ENCODE results near the gene ADARB2.
"Not testable (repeated sequence)": the region's sequence is repeated elsewhere in the genome, so short reads cannot be mapped to it uniquely, and the experiment has no call there.

The ADARB2 gene

DNA sequence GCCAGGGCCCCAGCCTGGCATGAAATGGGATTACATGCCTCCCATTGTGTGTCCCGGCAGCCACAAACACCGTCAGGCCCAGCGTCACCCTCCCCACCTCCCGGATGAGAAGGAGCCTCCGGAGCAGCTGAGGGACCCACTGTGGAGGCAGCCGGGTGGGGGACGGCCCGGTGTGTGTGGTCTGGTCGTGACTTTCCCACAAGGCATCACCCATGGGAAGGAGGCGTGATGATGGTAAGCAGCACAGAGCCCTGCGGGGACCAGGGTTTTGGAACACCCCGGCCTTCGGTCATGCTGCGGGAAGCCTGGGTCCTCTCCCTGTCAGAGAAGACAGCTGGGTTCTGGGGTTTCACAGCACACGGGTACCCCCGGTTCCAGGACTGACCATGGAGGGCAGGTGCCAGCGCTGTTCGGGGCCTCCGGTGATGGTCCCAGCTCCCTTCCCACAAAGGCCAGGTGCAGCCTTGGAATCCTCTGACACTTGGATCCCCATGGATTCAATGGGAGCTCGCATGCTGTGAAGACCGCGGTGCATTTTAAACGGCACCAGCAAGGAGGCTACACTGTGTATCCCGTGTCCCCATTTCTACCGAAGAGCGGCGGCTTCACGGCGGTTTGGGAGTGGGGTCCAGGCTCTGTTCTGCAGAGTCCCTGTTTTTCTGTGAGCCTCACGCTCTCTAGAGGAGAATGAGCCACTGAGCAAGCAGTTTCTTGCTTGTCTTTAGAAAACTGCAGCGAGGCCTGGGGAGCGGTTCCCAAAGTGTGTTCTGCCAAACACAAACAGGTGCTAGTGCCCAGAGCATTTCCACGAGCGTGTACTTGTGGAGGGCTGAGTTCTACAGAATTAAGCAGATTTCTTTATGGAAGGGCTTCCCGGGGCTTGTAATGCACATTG, 336.0 kb downstream of the ADARB2 start:
- peak; percentile 25 for DNase-seq

DNA sequence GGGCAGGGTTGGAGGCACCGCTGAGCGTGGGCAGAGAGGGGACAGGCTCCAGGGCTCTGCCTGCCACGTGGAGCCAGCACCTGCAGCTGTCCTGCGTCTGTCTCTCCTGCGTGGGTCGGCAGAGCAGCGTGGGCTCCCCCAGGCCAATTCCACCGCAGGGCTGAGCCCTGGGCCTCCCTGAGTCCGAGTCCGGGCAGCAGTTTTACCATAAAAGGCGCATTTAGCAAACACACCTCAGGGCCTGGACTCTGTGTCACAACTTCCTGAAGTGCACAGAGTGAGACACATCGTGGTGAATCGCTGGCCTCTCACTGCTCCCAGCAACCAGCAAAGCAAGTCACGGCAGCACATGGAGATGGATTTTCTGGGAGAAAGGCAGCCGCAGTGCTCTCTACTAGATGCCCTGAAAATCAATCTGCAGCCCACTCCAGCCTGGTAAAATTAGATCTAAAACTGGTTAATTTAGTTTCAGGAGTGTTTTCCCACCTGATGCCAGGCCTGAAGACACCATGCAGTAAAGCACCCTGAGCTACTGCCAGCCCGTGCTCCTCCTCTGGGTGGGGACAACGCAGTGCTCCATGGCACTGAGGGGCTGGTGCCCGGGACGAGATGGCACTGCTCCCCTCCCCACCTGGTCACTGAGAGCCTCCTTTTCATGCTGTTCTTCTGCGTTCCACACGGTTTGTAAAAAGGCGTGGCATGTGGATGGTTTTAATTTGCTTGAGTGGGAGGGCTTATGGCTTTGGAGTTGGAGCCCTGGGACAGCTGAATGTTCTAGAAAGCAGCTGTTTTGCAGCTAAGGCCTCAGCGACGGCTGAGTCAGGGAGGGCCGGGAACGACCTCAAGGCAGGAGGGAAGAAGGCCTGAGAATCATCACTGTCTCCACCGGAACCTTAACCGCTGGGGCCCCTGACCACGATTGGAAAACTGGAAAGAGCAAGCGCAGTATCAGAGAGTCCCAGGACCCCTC, 336.9 kb downstream of the ADARB2 start:
- peak; percentile 15 for DNase-seq

DNA sequence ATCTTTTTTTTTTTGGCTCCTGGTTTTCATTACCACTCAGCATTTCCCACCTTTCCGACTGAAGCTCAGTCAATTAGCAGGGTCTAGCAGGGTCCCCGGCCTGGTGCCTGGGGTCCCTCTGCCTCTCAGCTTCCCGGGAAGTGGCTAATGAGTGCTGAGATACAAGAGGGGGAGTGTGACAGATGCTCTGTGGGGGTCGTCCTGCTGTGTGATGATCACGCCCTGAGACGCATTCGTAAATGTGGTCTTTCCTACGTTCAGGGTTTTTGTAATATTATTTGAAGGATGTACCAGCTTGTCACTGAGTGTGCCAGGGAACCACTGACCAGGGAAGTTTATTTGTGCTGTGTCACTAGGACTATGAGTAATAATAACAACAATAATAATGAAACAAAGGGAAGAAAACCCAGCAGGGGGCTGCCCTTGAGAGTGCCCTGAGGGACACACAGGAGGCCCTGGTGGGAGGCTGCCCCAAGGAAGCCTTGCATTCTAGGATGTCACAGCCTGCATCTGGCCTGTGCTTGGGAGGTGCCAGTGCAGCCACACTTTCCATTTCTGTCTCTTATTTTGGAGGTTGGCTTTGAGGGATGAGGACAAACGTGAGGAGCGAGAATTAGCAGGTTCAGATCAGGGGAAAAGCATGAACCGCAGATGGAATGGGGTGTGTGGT, 337.8 kb downstream of the ADARB2 start:
- DNase-seq = peak; percentile 8

DNA sequence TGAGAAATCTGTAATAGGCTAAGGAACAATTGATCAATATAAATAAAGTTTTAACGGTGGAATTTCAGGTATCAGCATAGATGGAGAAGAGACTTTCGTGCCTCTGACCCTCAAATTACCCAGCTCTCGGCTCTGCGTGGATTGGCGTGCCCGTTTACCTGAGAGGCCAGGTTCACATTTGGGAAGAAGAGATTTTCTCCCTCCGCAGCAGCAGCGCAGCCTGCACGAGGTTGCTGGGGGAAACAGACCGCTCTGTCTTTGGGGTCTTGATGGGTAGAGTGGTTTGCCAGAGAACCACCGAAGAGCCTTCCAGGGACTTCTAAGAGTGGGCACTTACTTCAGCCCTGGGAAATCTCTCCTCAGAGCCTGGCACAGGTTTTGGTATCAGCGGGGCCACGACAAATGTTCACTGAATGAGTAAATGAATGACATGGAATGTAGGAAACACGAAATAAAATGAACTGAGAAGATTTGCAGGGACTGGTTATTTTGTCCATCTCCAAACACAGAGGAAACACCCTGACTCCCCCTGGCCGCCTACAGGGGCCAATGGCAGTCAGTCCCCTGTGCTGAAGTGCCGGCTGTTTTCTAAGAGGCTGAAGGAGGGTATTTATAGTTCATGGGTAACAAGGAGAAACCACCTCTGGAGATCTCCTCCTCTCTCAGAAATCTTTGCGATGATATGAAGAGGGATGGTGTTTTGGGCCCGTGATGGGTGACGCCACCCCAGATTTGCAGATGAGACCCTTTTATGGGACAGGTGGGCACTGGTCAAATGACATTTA, 338.5 kb downstream of the ADARB2 start:
- no peak for DNase-seq

DNA sequence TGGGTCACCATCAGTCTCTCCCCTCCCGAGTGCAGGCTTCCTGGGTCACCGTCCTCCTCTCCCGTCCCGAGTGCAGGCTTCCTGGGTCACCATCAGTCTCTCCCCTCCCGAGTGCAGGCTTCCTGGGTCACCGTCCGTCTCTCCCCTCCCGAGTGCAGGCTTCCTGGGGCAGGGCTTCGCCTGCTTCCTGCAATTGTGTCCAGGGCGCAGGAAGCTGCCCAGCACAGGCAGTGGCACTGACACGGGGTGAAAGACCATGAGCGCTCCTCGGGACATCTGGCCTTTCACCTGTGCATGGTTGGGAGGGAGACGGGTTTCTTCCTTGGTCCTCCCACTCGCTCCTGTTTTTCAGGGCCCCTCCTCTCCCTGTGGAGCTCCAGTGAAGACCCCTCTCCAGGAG, 339.2 kb downstream of the ADARB2 start:
- not testable (repeated sequence) for DNase-seq

DNA sequence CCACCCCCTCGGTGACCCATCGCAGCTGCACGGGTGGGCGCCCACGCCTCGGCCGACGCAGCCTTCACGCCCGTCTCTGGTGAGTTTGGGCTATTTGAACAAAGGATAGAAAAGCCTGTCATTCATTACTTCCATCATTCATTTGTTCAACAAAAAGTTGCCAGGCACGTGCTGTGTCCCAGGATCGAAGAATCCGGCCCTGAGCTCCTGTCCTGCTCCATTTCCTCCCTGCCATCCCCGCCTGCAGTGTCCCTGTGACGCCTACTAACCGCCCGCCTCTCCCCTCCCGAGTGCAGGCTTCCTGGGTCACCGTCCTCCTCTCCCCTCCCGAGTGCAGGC, 341.1 kb downstream of the ADARB2 start:
- no peak for DNase-seq

DNA sequence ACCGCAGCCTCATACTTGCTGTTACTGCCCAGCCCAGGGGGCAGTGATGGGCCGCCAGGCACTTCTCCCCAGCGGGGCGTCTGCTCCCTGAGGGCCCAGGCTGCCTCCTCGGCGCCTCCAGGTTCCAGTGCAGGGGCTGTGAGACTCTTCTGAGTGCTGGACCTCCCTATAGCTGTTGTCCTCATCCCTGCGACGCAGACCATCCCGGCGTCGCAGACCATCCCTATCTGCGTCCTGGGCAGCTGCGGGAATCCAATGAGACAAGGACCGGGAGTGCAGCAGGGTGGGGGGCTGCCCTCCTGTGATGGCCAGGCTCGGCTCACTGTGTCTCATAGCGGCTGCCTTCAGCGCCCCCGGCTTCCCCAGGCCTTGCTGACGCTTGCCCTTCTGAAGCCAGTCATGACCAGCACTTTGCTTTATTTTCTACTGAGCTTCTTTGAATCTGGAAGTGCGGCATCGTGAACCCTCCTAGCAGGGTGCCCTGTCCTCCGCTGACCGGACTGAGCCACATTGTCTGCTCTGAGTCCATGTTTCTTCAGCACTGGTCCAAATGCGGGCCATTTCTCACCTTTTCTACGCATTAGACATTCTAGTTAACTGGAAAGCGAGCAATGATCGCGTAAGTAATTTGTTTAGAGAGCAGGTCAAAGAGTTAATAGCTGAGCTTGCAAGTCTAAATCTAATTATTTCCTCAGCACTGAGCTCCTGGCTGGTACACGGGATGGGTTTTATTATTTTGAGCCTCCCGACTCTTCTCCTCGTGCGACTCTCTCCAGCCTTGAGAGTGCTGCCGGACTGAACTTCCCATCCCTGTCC, 341.6 kb downstream of the ADARB2 start:
- no peak for DNase-seq

DNA sequence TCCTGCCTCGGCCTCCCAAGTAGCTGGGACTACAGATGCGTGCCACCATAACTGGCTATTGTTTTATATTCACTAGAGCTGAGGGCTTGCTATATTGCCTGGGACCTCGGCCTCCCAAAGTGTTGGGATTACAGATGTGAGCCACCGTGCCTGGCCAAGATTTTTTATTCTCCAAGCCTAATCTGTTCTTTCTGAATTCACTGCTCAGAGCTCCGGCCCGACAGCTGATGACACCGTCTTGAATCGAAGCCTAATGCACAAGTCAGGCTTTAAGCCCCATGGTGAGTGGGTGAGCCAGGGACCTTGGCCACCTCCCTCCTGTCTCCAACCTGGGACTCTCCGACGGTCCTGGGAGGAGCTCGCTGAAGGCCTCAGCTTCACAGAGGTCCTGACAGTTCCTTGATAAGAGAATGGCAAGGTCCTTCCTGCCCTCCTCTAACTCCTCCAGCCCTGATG, 342.3 kb downstream of the ADARB2 start:
- DNase-seq = no peak

DNA sequence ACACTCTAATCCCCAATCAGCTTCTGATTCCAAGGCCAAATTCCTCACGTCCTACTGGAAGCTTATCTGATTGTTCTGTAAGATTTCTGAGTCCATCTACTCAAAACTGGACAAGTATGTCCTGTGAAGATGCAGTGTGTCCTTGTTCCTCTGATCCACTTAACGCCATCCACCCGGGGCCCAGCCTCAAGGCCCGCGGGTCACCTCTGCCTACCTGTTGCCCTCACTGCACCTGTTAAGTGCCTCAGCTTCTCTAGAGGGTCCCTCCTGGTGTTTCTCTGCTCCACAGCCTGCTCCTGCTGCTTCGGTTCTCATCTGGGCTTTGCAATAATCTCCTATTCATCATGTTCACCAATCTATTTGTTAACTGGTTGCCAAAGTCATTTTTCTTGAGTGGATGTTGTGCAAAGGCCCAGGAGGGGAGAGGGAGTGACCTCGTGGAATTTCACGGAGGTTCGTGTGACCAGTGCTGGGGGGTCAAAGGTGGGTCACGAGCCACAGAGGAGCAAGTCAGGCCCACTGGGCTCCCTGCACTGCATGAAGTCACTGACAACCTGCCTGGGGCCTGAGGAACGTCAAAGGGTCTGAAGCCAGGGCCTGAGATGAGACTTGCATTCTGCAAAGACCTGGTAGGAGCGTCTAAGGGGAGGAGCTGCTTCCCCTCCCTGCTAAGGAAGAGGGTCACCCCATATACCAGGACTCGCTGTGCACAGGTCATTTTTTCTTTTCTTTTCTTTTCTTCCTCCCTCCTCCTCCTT, 343.0 kb downstream of the ADARB2 start:
- DNase-seq = no peak

DNA sequence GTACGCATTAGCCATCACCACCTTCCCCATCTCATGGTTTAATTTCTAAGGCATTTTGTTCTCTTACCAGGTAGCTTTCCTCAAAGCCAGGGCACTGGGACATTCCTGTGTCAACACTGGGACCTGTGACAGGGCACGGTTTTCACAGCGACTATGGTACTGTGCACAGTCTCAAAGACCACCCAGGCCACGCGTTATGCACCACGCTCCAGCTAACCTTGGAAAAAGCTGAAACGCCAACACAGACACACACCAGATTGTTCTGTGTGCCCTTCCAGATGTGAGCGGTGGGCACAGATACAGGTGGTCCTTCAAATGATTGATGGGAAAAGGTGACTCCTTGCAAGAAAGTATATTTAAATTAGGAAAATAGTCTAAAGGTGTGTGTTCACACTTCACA, 343.8 kb downstream of the ADARB2 start:
- no peak for DNase-seq

DNA sequence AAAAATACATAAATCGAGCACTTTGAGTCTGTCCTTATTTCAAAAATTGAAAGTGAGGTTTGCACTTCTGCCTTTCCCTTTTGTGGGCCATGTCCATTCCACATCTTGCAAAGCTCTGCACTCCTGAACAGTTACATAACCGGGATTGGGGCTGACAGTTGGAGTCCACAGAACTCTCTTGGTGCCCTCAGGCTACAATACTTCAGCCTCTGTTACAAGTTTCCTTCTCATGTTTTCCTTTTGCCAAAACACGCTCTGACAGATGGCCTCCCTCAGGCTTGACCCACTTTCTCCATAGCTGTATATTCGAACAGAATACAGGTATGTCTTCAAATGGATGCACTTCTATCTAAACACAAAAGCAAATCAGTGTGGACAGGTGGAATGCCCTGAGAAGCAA, 345.2 kb downstream of the ADARB2 start:
- no peak for DNase-seq

DNA sequence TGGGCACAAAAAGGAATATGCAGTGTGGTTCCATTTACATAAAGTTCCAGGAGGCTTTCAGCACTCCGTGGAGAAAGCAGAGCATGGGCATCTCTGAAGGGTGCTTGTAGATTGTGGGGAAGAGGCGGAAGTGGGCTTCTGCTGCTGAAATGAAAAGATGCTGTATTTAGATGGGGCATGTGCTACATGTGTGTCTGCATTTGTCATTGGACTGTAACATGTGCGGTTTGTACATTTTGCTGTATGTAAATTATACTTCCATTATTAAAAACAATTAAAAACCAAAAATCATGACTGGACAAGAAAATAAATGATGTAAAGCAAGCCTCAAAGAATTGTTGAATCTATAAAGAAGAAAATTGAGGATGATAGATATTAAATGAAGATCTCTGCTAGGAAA, 347.1 kb downstream of the ADARB2 start:
- DNase-seq = no peak

DNA sequence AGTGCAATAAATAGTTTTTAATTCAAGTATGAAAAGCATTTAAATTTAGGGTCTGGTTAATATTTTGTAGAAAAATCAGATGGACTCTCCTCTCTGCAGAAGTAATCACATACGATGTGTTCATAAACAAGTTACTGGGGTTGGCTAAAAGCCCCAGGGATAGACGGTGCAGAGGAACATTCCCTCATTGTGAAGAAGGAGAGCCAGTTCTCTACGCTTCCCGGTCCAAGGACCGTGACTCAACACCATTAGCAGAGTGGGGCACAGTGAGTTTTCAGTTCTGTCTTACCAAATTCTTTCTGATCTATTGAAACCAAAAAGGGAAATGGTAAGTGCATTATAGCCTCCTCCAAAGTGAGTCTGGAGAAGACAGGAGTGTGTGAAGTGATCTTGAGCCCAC, 353.3 kb downstream of the ADARB2 start:
- no peak for DNase-seq

DNA sequence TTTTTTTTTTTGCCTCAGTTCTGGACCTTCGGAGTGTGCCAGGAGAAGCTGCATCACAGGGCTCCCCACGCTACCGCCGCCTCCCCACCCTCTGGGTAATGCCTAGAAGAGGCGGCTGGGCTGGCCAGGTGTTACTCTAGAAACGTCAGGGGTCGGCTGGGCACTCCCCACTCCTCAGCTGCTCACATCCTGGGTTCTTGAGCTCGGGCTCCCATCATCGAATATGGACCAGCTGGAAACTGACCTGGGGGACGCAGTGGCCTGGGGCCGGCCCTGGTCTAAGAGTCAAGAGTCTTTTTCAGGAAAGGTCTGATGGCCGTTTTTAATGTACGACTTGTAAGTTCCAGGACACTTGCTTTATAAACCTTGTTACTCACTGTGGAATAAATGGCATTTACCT, 354.6 kb downstream of the ADARB2 start:
- DNase-seq = no peak

DNA sequence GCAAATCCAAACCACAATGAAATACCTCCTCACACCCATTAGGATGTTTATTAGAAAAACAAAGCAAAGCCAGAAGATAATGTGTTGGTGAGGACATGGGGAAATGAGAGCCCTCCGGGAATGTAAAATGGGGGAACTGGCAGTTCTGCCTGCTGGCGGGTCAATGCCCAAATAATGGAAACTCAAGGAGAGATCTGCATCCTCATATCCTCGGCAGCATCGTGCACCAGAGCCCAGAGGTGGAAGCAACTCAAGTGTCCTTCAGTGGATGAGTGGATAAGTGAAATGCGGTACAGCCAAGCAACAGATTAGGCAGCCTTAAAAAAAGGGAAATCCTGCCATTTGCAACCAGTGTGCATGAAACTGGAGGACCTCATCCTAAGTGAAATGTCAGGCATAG, 356.0 kb downstream of the ADARB2 start:
- DNase-seq = no peak

DNA sequence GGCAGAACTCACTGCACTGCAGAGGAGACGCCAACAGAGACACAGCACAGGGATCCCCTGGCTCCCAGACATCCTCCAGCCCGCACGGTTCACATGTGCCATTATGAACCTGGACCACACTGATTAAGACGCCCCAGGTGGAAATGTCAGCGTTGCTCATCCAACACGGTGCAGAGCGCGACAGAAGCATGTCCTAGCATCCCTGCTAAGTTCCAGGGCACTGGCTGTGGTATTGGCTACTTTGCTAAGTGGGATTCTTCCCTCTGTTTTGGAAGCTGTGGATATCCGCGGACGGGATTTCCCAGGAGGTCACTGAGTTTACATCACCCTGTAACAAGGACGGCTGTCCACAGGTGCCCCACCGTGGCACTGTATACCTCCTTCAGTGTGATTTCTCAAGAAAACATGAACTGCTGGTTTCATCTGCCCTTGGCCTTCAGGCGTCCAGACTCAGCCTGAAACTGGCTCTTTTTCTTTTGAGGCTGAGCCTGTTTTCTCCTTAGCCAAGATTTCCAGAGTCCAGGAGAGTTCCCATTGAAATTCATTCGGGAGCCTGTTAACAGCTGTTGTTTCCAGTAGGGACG, 357.1 kb downstream of the ADARB2 start:
- no peak for DNase-seq

DNA sequence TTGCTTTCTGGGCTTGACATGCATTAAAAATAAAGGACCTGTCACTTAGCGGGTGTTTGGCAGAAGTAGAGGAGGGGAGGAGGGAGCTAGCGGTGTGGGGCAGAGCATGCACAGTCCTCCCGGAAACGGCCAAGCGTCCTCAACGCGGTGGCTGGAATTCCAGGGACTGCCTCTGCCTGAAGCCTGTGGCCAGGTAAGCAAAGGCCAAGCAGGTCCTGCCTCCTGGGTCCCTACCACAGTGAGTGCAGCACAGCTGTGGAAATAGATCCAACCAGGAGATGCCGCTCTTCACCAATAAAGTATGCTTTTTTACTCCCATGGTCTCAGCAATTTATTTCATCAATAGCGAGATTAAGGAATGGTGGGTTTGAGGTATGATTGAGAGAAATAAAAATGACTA, 357.7 kb downstream of the ADARB2 start:
- no peak for DNase-seq

DNA sequence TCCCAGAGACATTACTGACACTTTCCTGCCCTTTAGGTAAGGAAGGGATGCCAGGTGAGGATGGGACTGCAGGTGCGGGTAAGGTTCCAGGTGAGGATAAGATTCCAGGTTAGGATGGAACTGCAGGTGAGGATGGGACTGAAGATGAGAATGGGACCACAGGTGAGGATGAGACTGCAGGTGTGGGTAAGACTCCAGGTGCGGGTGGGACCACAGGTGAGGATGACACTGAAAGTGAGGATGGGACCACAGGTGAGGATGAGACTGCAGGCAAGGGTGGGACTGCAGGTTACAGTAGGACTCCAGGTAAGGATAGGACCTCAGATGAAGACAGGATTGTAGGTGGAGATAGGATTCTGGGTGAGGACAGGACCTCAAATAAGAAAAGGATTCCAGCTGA, 358.9 kb downstream of the ADARB2 start:
- DNase-seq = no peak

DNA sequence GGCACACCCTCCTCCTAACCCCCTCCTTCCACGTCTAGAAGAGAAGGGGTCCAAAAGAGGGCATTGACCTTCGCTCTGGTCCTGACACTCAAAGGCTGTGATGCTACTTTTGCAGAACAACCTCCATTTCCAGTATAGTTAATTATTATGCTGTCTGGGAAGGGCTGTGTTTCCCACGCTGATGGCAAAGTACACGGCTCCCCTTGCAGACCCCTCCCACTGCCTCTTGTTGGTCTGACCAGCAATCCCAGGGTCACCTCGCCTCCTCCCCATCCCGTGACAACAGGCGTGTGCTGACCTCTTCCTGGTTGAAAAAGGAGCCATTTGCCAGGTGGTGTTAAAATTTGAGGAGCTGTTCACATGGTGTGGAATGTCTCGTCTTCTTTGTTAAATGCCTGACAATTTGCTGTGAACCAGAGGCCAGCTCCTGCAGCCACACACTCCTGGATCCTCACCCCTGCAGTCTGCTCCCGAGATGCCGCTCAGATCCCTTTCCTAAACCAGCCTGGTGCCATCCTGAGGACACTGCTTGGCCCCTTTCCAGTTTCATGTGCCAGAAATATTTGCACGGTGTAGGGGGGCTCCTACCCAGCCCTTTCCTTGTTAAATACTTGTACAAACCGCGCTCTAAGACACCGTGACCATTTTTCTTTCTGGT, 359.5 kb downstream of the ADARB2 start:
- DNase-seq = no peak

DNA sequence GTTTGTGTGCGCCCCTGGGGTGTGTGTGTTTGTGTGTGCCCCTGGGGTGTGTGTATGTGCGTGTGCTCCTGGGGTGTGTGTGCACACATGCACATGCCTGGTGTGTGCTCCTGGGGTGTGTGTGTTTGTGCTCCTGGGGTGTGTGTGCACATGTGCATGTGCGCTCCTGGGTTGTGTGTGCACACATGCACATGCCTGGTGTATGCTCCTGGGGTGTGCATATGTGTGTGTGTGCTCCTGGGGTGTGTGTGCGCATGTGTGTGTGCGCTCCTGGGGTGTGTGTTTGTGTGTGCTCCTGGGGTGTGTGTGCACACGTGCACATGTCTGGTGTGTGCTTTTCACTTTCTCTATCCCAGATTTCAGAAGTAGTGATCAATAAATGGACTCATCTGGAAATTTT, 360.1 kb downstream of the ADARB2 start:
- DNase-seq = no peak

All from activated CD4-positive, CD25-positive, alpha-beta regulatory T cell treated with anti-CD3 and anti-CD28 coated beads, Interleukin-2, amount 50 U/mL, for 72 hours (primary cell).